ENCODE results near the gene ILK.

Gene ILK

DNA sequence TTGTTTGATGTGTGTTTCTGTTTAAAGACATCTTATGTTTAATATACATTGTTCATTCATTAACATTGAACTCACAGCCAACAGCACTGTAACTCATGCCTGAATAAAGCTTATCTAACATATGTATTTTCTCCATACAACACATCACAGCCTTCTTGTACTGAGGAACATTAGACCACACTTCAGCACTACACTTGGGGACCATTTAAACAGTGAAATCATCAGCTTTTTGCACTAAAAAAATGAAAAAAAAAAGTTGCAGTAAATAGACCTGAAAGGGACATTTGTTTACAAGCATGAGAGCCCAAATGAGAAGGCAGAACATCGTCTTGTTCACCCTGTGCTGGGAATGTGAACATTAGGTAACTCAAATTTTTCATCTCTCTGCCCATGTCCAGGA, 31.0 kb downstream of the ILK start:
- no peak overlapping the region for H2AFZ ChIP-seq (ENCODE audit: low read depth, low read length)
- H3K27me3 ChIP-seq (ENCODE audit: insufficient read depth, low read length), result no peaks in the 10 kb centered on the region
- H3K9me3 ChIP-seq (ENCODE audit: low read length), result no peaks in the 10 kb centered on the region
- no peak overlapping the region for H3K4me3 ChIP-seq (ENCODE audit: low read length)
- H3K36me3 ChIP-seq (ENCODE audit: insufficient read depth, low read length), result peaks cover 62% of the 10 kb centered on the region
- H3K4me1 ChIP-seq (ENCODE audit: insufficient read depth, low read length), result peaks cover 5% of the 10 kb centered on the region

DNA sequence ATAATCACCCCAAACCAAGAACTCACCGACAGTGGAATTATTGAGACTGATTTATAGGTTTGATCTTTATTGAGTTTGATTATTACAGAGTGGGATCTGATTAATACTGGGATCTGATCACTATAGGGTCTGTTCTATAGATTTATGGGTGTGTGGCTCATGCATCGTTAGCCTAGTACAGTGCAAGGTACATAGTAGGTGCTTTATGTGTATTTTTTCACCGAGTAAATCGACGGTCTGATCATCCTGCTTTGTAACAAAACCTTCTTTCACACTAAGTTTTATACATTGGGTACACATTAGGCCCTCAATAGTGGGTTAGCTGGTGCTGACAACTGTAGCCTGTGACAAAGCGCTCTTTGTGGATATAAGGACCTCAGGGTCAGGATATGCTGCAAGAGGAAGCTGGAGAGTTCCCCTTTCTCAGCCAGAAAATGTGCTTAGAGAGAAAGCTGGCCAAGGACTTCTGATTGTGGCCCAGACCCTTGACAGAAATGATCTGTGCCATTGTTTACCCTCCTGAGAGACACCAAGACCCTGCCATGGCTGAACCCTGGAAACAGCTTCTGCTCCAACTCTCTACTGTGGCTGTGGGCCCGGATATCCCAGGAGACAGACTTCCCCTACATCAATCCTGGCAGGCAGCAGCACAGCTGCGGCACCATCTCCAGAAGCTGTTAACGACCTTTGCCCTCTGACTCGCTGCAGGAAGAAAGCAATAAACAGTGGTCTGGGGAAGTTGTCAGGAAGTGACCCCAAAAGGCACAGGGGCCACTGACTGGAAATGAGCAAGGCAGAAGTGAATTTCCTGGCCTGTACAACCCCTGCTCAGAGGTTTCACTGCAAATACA, 31.7 kb downstream of the ILK start:
- Histone ChIP-seq H3K27me3 (ENCODE audit: insufficient read depth, low read length) (no peaks in the 10 kb centered on the region), H3K4me1 (ENCODE audit: insufficient read depth, low read length) (peaks cover 5% of the 10 kb centered on the region), H3K36me3 (ENCODE audit: insufficient read depth, low read length) (peaks cover 63% of the 10 kb centered on the region), H3K9me3 (ENCODE audit: low read length) (no peaks in the 10 kb centered on the region), H2AFZ (ENCODE audit: low read depth, low read length) (no peak overlapping the region), H3K4me3 (ENCODE audit: low read length) (no peak overlapping the region)

DNA sequence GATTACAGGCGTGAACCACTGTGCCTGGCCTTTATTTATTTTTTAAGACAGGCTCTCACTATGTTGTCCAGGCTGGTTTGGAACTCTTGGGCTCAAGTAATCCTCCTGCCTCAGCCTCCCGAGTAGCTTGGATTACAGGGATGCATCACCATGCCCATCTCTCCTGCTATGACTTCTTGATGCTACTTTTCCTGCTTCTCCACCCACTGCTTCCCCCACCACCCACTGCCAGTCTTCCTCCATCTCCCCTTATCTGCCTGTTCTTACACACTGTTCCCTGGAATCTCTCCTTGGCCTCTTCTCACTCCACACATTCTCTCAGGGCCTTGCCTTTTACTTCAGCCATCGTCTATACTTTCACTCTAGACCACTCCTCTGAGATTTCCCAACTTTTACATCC, 32.9 kb downstream of the ILK start:
- no peaks in the 10 kb centered on the region for H3K27me3 ChIP-seq (ENCODE audit: insufficient read depth, low read length)
- no peak overlapping the region for H2AFZ ChIP-seq (ENCODE audit: low read depth, low read length)
- H3K4me3 ChIP-seq (ENCODE audit: low read length), result no peak overlapping the region
- no peaks in the 10 kb centered on the region for H3K9me3 ChIP-seq (ENCODE audit: low read length)
- H3K36me3 ChIP-seq (ENCODE audit: insufficient read depth, low read length), result peaks cover 63% of the 10 kb centered on the region
- peaks cover 5% of the 10 kb centered on the region for H3K4me1 ChIP-seq (ENCODE audit: insufficient read depth, low read length)

- Histone ChIP-seq H3K4me1 (ENCODE audit: insufficient read depth, low read length) (peaks cover 5% of the 10 kb centered on the region), H2AFZ (ENCODE audit: low read depth, low read length) (no peak overlapping the region), H3K4me3 (ENCODE audit: low read length) (no peak overlapping the region), H3K36me3 (ENCODE audit: insufficient read depth, low read length) (peaks cover 52% of the 10 kb centered on the region), H3K27me3 (ENCODE audit: insufficient read depth, low read length) (no peaks in the 10 kb centered on the region), H3K9me3 (ENCODE audit: low read length) (no peaks in the 10 kb centered on the region)
Observed at GRCh38 chr11:6637871-6638270, 34.3 kb downstream of the ILK start.

GRCh38 chr11:6638429-6638828, 34.9 kb downstream of the ILK start:
- H2AFZ ChIP-seq (ENCODE audit: low read depth, low read length), result no peak overlapping the region
- H3K4me3 ChIP-seq (ENCODE audit: low read length), result no peak overlapping the region
- peaks cover 46% of the 10 kb centered on the region for H3K36me3 ChIP-seq (ENCODE audit: insufficient read depth, low read length)
- no peaks in the 10 kb centered on the region for H3K9me3 ChIP-seq (ENCODE audit: low read length)
- no peaks in the 10 kb centered on the region for H3K27me3 ChIP-seq (ENCODE audit: insufficient read depth, low read length)
- H3K4me1 ChIP-seq (ENCODE audit: insufficient read depth, low read length), result peaks cover 5% of the 10 kb centered on the region

GRCh38 chr11:6640036-6640984, 36.7 kb downstream of the ILK start:
- H3K4me1 ChIP-seq (ENCODE audit: insufficient read depth, low read length), result peaks cover 5% of the 10 kb centered on the region
- H3K9me3 ChIP-seq (ENCODE audit: low read length), result no peaks in the 10 kb centered on the region
- no peak overlapping the region for H3K4me3 ChIP-seq (ENCODE audit: low read length)
- H2AFZ ChIP-seq (ENCODE audit: low read depth, low read length), result no peak overlapping the region
- H3K36me3 ChIP-seq (ENCODE audit: insufficient read depth, low read length), result peaks cover 36% of the 10 kb centered on the region
- no peaks in the 10 kb centered on the region for H3K27me3 ChIP-seq (ENCODE audit: insufficient read depth, low read length)

GRCh38 chr11:6640985-6641701, 37.6 kb downstream of the ILK start:
- no peak overlapping the region for H3K4me3 ChIP-seq (ENCODE audit: low read length)
- H3K4me1 ChIP-seq (ENCODE audit: insufficient read depth, low read length), result peaks cover under 1% of the 10 kb centered on the region
- H3K36me3 ChIP-seq (ENCODE audit: insufficient read depth, low read length), result peaks cover 41% of the 10 kb centered on the region
- H2AFZ ChIP-seq (ENCODE audit: low read depth, low read length), result no peak overlapping the region
- no peaks in the 10 kb centered on the region for H3K9me3 ChIP-seq (ENCODE audit: low read length)
- H3K27me3 ChIP-seq (ENCODE audit: insufficient read depth, low read length), result no peaks in the 10 kb centered on the region

GRCh38 chr11:6642957-6643356, 39.4 kb downstream of the ILK start:
- Histone ChIP-seq H2AFZ (ENCODE audit: low read depth, low read length) (no peak overlapping the region), H3K36me3 (ENCODE audit: insufficient read depth, low read length) (peaks cover 36% of the 10 kb centered on the region)

GRCh38 chr11:6646071-6646470, 42.5 kb downstream of the ILK start:
- no peak overlapping the region for H3K4me3 ChIP-seq (ENCODE audit: low read length)

More at GRCh38 chr11:6642957-6643356, 39.4 kb downstream of the ILK start:
- peaks cover 2% of the 10 kb centered on the region for H3K4me1 ChIP-seq (ENCODE audit: insufficient read depth, low read length)
- H3K27me3 ChIP-seq (ENCODE audit: insufficient read depth, low read length), result no peaks in the 10 kb centered on the region
- no peaks in the 10 kb centered on the region for H3K9me3 ChIP-seq (ENCODE audit: low read length)
- no peak overlapping the region for H3K4me3 ChIP-seq (ENCODE audit: low read length)

DNA sequence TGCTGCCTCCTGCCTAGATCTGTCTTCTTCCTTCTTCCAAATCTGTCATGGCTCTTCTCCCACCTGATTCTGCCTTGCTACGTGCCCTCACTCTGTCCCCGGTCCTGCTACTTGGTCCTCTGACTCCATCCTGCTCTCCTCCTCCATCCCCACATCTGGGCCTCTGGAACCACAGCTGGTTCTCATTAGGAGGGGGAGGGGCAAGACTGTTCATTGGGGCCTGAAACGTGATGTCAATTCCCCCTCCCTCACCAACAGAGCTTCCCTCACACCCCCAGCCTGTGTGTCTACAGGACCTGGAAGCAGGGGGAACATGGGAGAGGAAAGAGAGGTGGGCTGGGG, 43.0 kb downstream of the ILK start:
- Histone ChIP-seq H3K36me3 (ENCODE audit: insufficient read depth, low read length) (peaks cover 35% of the 10 kb centered on the region), H2AFZ (ENCODE audit: low read depth, low read length) (no peak overlapping the region), H3K9me3 (ENCODE audit: low read length) (no peaks in the 10 kb centered on the region), H3K4me1 (ENCODE audit: insufficient read depth, low read length) (peaks cover 2% of the 10 kb centered on the region), H3K4me3 (ENCODE audit: low read length) (no peak overlapping the region), H3K27me3 (ENCODE audit: insufficient read depth, low read length) (no peaks in the 10 kb centered on the region)

More at GRCh38 chr11:6646071-6646470, 42.5 kb downstream of the ILK start:
- H2AFZ ChIP-seq (ENCODE audit: low read depth, low read length), result no peak overlapping the region
- H3K27me3 ChIP-seq (ENCODE audit: insufficient read depth, low read length), result no peaks in the 10 kb centered on the region
- peaks cover 2% of the 10 kb centered on the region for H3K4me1 ChIP-seq (ENCODE audit: insufficient read depth, low read length)
- no peaks in the 10 kb centered on the region for H3K9me3 ChIP-seq (ENCODE audit: low read length)
- peaks cover 36% of the 10 kb centered on the region for H3K36me3 ChIP-seq (ENCODE audit: insufficient read depth, low read length)

DNA sequence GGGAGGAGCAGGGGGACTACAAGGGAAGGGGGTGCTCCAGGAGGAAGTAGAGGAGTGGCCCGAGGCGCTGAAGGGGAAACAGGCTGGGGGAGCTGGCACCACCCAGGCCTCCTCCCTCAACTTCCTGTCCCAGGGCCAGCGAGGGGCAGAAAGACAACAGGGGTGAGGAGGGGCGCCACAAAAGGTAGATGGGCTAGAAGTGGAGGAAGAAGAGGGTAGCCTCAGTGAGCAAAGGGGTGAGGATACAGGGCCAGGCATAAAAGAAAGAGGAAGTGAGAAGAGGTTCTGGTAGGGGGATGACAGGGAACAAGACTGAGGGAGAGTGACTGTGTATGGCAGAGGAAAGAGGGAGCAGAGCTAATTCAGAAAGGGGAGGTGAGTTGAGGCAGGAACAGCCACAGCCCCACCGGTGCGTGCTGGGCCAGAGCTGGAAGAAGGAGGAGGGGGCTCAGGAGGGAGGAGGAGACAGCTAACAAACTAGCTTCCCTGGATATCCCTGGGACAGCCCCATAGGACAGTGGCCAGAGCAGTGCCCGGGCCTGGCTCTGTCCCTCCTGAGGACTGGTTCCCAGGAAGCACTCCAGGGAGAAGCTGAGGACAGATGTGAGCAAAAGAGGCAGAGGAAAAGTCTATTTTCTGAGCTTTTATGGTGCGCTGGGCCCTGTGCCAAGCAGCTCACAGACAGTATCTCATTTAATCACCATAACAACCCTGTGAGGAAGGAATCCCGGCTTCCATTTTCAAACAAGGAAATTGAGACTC, 43.5 kb downstream of the ILK start:
- H3K36me3 ChIP-seq (ENCODE audit: insufficient read depth, low read length), result peaks cover 39% of the 10 kb centered on the region
- H3K4me3 ChIP-seq (ENCODE audit: low read length), result no peak overlapping the region
- H3K9me3 ChIP-seq (ENCODE audit: low read length), result no peaks in the 10 kb centered on the region
- peaks cover 2% of the 10 kb centered on the region for H3K4me1 ChIP-seq (ENCODE audit: insufficient read depth, low read length)
- H3K27me3 ChIP-seq (ENCODE audit: insufficient read depth, low read length), result no peaks in the 10 kb centered on the region
- no peak overlapping the region for H2AFZ ChIP-seq (ENCODE audit: low read depth, low read length)

DNA sequence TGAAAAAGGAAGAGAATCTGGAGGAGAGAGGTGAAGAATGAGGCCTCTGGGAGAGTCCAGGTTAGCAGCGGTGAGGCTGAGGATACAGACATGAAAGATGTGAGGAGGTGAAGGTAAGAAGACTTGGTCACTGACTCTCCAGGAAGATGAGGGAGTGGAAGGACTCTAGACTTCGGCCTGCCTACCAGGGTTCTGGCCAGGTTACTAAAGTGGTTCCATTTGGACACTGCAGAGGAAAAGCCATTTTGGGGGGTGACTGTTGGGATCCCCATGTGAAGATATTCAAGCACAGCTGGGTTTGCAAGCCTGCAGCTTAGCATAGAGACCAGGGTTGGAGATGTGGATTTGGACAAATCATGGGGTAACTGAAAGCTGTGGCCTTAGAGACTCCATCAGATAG, 44.3 kb downstream of the ILK start:
- H3K4me1 ChIP-seq (ENCODE audit: insufficient read depth, low read length), result peaks cover 6% of the 10 kb centered on the region
- no peak overlapping the region for H3K4me3 ChIP-seq (ENCODE audit: low read length)
- H3K36me3 ChIP-seq (ENCODE audit: insufficient read depth, low read length), result peaks cover 40% of the 10 kb centered on the region
- H2AFZ ChIP-seq (ENCODE audit: low read depth, low read length), result no peak overlapping the region
- no peaks in the 10 kb centered on the region for H3K9me3 ChIP-seq (ENCODE audit: low read length)
- no peaks in the 10 kb centered on the region for H3K27me3 ChIP-seq (ENCODE audit: insufficient read depth, low read length)
